NCI-H82 treated with DMSO at 0.1 percent for 48 hours (cell line): ENCODE measurements around the gene LASP1NB.
"Not testable (repeated sequence)": the region's sequence is repeated elsewhere in the genome, so short reads cannot be mapped to it uniquely, and the experiment has no call there.

Experiments used
- DNase-seq: peaks from one replicate; lab custom pipeline; 2025; ENCODE audit not compliant: unreplicated experiment; lab: John Stamatoyannopoulos, UW

Gene LASP1NB

DNA sequence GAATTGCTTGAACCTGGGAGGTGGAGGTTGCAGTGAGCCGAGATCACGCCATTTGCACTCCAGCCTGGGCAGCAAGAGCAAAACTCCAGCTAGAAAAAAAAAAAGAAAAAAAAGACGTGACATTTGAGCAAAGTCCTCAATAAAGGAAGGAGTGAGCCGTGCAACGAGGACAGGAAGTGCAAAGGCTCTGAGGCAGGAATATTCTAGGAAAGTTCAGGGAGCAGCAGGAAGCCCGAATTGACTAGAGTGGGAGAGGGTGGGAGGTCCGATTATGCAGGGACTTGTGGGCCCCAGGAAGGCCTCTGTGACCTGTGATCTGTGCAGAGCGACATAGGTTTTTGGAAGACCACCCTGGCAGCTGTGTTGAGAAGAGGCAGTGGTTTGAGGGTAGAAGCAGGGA, 8.6 kb upstream of the LASP1NB start:
- no peak for DNase-seq

DNA sequence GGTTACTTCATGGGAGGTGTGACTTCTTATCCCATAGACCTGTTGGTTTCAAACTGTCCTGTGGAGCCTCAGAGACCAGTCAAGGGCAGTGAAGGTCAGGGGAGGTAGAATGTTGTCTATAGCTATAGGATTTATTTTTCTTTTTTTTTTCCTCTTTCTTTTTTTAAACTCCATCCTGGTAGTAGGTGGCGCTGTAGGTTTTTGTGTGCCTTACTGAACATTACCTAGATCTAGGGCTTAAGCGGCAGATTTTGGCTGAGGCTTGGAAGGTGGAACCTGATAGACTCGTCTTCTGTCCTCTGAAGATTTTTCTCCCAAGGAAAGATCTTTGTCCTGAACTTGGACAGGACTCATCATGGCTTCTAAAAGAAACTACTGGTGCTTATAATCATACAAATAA, 8.2 kb upstream of the LASP1NB start:
- DNase-seq: no peak

DNA sequence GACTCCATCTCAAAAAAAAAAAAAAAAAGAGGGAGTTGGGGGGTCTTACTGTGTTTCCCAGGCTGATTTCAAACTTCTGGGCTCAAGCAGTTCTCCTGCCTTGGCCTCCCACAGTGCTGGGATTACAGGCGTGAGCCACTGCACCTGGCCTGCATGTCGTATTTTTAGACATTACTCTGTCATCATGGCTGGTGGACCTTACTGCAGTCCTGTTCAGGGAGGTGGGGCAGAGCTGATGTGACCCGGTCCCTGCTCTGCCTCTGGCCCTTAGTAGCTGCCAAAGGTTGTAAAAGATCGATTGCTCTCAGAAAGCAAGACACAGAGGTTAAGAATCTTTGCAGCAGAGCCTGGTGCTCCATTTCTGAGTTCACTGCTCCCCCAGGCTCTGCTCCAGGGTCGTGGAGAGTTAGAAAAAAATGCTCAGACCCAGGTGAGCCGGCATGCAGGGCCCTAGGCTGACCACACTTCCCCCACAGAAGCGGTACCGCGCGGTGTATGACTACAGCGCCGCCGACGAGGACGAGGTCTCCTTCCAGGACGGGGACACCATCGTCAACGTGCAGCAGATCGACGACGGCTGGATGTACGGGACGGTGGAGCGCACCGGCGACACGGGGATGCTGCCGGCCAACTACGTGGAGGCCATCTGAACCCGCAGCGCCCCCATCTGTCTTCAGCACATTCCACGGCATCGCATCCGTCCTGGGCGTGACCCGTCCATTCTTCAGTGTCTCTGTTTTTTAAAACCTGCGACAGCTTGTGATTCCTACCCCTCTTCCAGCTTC, 7.1 kb upstream of the LASP1NB start:
- no peak for DNase-seq

DNA sequence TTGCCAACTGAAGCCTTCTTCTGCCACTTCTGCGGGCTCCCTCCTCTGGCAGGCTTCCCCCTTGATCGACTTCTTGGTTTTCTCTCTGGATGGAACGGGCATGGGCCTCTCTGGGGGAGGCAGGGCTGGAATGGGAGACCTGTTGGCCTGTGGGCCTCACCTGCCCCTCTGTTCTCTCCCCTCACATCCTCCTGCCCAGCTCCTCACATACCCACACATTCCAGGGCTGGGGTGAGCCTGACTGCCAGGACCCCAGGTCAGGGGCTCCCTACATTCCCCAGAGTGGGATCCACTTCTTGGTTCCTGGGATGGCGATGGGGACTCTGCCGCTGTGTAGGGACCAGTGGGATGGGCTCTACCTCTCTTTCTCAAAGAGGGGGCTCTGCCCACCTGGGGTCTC, 6.5 kb upstream of the LASP1NB start:
- DNase-seq: no peak

DNA sequence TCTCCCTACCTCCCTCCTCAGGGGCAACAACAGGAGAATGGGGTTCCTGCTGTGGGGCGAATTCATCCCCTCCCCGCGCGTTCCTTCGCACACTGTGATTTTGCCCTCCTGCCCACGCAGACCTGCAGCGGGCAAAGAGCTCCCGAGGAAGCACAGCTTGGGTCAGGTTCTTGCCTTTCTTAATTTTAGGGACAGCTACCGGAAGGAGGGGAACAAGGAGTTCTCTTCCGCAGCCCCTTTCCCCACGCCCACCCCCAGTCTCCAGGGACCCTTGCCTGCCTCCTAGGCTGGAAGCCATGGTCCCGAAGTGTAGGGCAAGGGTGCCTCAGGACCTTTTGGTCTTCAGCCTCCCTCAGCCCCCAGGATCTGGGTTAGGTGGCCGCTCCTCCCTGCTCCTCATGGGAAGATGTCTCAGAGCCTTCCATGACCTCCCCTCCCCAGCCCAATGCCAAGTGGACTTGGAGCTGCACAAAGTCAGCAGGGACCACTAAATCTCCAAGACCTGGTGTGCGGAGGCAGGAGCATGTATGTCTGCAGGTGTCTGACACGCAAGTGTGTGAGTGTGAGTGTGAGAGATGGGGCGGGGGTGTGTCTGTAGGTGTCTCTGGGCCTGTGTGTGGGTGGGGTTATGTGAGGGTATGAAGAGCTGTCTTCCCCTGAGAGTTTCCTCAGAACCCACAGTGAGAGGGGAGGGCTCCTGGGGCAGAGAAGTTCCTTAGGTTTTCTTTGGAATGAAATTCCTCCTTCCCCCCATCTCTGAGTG, 5.9 kb upstream of the LASP1NB start:
- DNase-seq: no peak

DNA sequence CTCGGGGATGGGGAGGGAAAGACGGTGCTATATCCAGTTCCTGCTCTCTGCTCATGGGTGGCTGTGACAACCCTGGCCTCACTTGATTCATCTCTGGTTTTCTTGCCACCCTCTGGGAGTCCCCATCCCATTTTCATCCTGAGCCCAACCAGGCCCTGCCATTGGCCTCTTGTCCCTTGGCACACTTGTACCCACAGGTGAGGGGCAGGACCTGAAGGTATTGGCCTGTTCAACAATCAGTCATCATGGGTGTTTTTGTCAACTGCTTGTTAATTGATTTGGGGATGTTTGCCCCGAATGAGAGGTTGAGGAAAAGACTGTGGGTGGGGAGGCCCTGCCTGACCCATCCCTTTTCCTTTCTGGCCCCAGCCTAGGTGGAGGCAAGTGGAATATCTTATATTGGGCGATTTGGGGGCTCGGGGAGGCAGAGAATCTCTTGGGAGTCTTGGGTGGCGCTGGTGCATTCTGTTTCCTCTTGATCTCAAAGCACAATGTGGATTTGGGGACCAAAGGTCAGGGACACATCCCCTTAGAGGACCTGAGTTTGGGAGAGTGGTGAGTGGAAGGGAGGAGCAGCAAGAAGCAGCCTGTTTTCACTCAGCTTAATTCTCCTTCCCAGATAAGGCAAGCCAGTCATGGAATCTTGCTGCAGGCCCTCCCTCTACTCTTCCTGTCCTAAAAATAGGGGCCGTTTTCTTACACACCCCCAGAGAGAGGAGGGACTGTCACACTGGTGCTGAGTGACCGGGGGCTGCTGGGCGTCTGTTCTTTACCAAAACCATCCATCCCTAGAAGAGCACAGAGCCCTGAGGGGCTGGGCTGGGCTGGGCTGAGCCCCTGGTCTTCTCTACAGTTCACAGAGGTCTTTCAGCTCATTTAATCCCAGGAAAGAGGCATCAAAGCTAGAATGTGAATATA, 4.8 kb upstream of the LASP1NB start:
- DNase-seq: no peak

DNA sequence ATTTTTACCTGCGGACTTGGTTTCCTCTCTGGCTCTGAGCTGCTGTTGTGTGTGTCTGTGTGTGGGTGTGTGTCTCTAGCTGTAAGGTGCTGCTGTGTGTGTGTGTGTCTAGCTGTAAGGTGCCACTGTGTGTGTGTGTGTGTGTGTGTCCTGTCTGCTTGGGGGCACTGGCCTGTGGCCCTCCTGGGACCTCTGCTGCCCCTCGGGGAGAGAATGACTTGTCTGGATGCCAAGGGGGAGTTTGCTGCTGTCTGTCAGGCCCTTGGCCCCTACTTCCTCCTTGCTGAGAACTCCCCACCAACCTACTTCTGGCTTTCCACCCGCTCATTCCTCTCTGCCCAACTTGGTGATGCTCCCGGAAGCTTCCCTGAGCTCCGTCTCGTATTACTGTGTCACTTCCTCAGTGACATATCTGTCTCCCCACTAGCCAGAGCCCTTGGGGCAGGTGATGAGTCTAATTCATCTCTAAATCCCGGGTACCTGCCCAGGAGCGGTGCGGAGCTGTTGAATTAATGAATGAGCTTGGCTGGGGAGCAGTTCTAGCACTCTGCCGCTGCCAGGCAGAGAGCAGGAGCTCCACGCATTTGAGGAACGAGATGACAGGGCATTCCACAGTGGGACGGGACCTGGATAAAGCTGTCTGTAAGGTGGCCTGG, 3.5 kb upstream of the LASP1NB start:
- DNase-seq: no peak

DNA sequence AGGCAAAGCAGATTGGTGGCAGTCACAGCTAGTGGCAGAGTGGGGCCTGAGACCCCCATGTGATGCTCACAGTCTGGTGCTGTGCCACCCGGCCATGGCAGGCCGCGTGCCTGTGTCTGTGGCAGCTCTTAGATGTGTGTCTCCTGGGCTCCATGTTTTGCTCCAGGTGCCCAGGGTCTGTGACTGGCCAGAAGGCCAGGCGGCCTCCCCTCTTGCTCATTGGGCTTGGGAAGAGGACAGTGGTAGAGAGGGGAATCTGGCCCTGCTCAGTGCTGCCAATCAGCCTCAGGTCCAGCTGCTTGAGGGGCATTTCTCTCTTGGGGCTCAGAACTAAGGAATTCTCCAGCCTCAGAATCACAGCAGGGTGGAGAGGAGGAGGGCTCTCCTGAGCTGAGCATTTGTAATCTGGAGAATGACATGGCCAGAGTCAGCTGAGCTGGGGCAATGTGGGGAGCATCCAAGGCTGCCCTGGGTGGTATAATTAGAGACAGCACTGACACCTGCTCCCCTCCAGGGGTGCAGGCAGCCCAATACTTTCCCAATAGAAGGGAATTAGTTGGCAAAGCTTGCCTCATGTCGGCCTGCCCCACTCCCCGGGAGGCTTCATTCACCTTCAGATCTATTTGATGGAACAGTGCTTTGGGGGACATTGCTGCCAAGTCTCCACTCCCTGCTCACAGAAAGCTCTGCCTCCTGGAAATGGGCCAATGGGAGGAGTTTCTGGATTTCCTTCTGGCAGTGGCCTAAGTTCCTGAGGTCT, 2.7 kb upstream of the LASP1NB start:
- DNase-seq: no peak

DNA sequence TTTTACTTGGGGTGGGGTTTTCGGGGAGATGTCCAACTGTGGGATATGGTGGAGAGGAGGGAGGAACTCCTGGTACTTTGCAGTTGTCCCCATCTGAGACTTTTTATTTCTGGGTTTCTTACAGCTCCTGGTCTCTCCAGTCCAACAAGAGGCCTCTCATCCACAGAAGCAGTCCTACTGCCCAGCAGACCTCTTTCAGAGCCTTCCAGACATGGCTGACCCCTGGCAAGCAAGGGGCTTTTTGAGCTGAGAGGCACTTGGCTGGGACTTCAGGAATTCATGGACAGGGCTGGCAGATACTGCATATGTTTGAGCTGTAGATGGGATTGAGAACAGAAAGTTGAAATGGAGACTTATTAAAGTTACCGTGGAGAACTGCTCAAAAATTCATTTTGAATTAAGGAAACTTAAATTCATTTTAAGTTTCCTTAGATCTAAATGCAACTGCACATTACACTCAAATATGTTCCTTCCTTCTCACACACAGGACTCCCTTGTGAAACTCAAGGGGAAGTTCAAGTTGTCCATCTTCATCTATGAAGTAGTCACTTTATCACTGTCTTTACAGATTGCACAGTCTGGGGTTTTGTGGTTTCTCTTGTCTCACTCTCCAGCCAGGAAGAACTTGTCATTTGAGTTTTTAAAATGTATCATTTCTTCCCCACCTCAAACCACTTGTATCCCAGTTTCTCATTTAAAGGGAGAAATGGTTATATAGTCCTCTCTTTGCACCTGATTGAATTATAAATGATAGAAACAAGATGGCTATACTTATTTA, 1.1 kb downstream of the LASP1NB start:
- DNase-seq: no peak

DNA sequence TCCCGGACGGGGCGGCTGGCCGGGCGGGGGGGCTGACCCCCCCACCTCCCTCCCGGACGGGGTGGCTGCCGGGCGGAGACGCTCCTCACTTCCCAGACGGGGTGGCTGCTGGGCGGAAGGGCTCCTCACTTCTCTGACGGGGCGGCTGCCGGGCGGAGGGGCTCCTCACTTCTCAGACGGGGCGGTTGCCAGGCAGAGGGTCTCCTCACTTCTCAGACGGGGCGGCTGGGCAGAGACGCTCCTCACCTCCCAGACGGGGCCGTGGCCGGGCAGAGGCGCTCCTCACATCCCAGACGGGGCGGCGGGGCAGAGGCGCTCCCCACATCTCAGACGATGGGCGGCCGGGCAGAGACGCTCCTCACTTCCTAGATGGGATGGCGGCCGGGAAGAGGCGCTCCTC, 5.4 kb downstream of the LASP1NB start:
- not testable (repeated sequence) for DNase-seq

DNA sequence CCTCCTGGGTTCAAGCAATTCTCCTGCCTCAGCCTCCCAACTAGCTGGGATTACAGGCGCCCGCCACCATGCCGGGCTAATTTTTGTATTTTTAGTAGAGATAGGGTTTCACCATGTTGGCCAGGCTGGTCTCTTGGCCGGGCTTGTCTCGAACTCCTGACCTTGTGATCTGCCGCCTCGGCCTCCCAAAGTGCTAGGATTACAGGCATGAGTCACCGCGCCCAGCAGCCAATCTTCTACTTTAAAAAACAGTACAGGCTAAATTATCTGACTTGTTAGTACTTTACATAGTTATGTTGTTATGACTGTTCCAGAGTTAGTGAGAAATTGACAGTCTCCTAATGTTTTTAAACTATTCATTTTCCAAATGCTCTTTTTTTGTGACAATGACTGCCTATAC, 8.5 kb downstream of the LASP1NB start:
- DNase-seq: not testable (repeated sequence)

DNA sequence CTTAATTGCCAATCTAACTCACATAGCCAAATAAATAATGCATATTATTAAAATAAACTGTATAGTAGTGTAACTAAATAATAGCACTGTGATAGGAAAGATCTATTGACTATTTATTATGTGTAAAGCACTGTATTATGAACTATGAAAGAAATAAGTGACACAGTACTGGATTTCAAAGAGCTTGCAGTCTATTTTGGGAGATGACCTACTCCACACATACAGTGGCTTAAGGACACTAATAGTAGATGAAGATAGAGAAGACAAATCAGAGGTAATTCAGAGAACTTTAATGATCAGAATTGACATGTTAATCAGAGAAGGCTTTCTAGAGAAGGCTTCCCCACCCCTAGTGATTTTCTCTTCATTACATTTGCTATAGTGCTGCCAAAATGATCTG, 14.6 kb downstream of the LASP1NB start:
- DNase-seq: no peak

DNA sequence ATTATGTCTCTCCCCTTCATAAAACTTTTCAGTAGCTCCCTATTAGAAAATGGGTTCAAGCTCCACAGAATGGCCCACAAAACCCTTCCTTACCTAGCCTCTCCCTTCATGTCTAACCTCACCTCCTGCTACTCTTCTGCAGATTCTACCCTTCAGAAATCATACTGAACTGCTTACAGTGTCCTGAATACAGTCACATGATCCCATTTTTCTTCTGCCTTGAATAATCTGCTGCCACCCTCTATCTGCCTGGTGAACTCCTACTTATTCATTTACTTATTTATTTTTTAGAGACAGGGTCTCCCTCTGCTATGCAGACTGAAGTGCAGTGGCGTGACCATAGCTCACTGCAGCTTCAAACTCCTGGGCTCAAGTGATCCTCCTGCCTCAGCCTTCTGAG, 15.0 kb downstream of the LASP1NB start:
- no peak for DNase-seq

DNA sequence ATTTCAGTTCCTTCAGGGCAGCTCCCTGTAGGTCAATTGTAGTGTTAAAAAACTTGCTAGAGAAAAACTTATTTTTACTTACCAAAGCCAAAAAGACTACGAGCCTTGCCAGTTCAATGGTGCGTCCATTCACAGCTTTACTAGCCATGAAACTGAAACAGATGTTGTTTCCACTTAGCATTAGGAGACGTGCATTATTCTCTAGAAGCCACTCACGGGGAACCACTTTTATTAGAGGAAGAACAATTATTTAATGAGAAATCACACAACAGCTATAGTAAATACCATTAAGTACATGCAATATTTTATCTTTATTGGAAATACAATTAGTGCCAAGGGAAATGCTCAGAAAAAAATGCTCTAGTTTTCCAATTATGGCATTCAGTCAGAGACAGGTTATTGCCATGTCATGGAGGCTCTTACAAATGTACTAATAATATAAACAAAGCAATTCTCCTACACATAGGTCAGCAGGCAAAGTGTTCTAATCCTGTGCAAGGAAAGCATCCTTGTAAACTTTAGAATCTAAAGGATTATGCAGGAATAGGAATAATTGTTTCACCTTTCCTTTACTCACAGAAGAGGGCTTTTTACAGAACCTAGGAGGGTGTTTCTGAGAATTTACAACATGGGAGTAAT, 17.4 kb downstream of the LASP1NB start:
- DNase-seq: no peak

DNA sequence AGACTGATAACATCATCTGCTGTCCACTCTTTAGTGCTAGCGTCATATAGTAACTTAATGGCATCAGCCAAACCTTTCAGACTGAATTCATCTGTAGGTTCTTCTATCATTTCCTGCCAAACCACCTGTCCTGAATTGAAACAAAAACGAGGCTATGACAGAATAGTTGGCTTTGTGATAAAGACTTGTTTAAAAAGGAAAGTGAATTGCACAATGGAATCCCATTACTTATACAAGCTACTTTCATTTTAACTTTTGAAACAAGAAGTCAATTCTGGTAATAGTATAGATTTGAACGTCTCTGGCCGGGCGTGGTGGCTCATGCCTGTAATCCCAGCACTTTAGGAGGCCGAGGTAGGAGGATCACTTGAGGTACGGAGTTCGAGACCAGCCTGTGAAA, 18.2 kb downstream of the LASP1NB start:
- DNase-seq: no peak

DNA sequence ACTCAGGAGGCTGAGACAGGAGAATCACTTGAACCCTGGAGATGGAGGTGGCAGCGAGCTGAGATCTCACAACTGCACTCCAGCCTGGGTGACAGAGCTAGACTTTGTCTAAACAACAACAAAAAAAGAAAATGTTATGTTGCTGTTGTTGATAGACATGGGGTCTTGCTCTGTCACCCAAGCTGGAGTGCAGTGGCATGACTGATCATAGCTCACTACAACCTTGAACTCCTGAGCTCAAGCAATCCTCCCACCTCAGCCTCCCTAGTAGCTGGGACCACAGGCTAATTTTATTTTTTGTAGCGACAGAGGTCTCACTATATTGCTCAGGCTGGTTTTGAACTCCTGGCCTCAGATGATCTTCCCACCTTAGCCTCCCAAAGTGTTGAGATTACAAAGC, 21.8 kb downstream of the LASP1NB start:
- DNase-seq: no peak

DNA sequence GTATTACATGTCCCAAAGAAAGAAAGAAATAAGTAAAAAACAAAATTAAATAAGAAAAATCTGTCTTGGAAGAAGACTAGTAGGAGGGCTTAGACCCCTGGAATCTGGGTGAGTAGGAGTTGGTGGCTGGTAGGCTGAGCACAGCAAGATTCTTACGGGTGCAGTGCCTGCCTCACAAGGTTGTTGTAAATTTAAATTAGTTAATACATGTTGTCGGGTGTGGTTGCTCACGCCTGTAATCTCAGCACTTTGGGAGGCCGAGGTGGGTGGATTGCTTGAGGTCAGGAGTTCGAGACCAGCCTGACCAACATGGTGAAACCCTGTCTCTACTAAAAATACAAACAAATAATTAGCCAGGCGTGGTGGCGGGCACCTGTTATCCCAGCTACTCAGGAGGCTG, 28.4 kb downstream of the LASP1NB start:
- DNase-seq: not testable (repeated sequence)

DNA sequence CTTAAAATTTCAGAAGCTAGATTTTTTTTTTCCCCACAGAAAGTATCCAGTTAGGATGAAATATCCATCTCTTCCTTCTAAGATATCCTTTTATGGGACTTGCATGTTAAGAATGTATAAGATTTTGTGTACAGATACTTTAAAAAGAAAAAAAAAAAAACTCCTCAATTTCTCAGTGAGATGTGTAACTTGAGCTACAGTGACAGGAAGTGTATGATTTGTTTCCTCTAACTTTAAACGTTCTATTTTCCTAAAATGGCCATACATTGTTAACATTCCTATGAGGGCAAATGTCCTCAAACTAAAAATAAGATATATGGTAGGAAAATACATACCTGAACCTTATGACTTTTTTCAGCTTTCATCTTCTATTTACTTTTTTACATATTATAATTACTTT, 32.9 kb downstream of the LASP1NB start:
- DNase-seq: no peak

DNA sequence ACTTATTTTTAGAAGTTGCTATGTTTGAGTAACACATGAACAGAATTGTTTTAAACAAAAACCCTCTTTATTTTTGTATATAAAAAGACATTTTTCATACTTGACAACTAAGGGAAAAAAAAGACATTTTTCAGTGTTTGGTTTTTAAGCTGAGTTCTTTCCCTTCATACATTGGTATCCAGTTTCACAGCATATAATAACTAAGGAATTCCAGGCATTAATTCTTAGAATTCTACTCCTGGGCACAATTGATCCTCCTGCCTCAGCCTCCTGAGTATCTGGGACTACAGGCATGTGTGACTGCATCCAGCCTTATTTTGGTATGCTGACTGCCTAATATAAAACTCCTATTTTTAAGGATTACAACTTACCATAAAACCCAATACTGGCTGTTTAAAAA, 33.3 kb downstream of the LASP1NB start:
- no peak for DNase-seq
